Measurements from ENCODE around the gene CCDC159. TPM values are rescaled to one million over a fixed set of nuclear protein-coding genes. Genes with fewer than 3 reads are reported as not detected.
"Not testable (repeated sequence)": the region's sequence is repeated elsewhere in the genome, so short reads cannot be mapped to it uniquely, and the experiment has no call there.

CCDC159 gene
- total and polyA plus RNA-seq, 9 donors, result 21.0 to 41.9 (median 30.7) TPM

DNA sequence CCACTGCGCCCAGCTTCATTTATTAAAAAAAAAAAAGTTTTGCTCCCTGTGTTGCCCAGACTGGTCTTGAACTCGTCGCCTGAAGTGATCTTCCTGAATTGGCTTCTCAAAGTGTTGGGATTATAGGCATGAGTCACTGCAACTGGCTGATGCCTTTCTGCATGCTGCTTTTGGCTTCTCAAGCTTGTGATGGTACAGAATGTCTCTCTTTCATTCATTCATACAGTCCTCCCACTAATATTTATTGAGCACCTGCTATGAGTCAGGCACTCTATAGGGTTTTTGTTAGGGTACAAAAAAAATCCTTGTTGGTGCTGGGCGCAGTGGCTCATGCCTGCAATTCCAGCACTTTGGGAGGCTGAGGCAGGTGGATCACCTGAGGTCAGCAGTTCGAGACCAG is 41.4 kb upstream of the CCDC159 start:
- Histone ChIP-seq H3K27ac (no peak overlapping the region), H3K4me3 (no peak overlapping the region), H3K4me1 (ENCODE audit: insufficient read depth) (no peaks in the 10 kb centered on the region), H3K27me3 (no peaks in the 10 kb centered on the region), H3K9me3 (no peaks in the 10 kb centered on the region), H3K36me3 (no peaks in the 10 kb centered on the region)
- WGBS, 3 donors, result 86 to 88% (median 86%) methylated on average over 5 of the region's 5 CpGs
- DNase-seq, result no peak
- intact Hi-C loops (cut with DNase I), result no loop called here
- TF ChIP-seq POLR2A (IDR thresholded peaks at IDR 0.05) (no peak), EP300 (IDR thresholded peaks at IDR 0.05) (no peak)
- TF ChIP-seq, protein P1, sequence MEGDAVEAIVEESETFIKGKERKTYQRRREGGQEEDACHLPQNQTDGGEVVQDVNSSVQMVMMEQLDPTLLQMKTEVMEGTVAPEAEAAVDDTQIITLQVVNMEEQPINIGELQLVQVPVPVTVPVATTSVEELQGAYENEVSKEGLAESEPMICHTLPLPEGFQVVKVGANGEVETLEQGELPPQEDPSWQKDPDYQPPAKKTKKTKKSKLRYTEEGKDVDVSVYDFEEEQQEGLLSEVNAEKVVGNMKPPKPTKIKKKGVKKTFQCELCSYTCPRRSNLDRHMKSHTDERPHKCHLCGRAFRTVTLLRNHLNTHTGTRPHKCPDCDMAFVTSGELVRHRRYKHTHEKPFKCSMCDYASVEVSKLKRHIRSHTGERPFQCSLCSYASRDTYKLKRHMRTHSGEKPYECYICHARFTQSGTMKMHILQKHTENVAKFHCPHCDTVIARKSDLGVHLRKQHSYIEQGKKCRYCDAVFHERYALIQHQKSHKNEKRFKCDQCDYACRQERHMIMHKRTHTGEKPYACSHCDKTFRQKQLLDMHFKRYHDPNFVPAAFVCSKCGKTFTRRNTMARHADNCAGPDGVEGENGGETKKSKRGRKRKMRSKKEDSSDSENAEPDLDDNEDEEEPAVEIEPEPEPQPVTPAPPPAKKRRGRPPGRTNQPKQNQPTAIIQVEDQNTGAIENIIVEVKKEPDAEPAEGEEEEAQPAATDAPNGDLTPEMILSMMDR (IDR thresholded peaks at IDR 0.05), result no peak

- 64 to 83% (median 77%) methylated on average over 9 of the region's 9 CpGs for WGBS, 3 donors
- Histone ChIP-seq H3K4me1 (ENCODE audit: insufficient read depth) (no peaks in the 10 kb centered on the region), H3K27me3 (no peaks in the 10 kb centered on the region), H3K4me3 (no peak overlapping the region), H3K36me3 (no peaks in the 10 kb centered on the region), H3K9me3 (no peaks in the 10 kb centered on the region), H3K27ac (no peak overlapping the region)
- no peak for DNase-seq
- intact Hi-C loops (cut with DNase I), result no loop called here
- TF ChIP-seq, protein P1 (IDR thresholded peaks at IDR 0.05), result no peak
Observed at GRCh38 chr19:11306337-11306736, 40.0 kb upstream of the CCDC159 start.

DNA sequence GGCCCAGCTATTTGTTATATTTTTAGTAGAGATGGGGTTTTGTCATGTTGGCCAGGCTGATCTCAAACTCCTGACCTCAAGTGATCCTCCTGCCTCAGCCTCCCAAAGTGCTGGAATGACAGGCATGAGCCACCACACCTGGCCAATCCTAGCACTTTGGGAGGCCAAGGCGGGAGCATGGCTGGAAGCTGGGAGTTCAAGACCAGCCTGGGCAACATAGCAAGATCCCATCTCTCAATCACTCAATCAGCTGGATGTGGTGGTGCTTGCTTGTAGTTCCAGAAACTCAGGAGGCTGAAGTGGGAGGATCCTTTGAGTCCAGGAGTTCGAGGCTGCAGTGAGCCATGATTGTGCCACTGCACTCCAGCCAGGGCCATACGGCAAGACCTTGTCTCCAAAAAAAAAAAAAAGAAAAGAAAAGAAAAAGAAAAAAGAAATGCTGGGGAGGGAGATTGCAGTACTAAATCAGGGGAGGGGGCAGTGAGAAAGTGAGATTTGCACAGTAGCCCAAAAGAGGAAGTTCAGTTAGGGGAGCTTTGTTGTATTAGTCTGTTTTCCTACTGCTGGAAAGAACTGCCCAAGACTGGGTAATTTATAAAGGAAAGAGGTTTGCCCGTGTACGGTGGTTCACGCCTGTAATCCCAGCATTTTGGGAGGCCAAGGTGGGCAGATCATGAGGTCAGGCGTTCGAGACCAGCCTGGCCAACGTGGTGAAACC is 25.9 kb upstream of the CCDC159 start:
- intact Hi-C loops (cut with DNase I); H3K27me3 ChIP-seq; H3K27ac ChIP-seq; H3K36me3 ChIP-seq; DNase-seq; H3K4me3 ChIP-seq; H3K9me3 ChIP-seq; H3K4me1 ChIP-seq (ENCODE audit: insufficient read depth): not testable (repeated sequence)
- 82 to 85% (median 83%) methylated on average over 9 of the region's 9 CpGs for WGBS, 3 donors

DNA sequence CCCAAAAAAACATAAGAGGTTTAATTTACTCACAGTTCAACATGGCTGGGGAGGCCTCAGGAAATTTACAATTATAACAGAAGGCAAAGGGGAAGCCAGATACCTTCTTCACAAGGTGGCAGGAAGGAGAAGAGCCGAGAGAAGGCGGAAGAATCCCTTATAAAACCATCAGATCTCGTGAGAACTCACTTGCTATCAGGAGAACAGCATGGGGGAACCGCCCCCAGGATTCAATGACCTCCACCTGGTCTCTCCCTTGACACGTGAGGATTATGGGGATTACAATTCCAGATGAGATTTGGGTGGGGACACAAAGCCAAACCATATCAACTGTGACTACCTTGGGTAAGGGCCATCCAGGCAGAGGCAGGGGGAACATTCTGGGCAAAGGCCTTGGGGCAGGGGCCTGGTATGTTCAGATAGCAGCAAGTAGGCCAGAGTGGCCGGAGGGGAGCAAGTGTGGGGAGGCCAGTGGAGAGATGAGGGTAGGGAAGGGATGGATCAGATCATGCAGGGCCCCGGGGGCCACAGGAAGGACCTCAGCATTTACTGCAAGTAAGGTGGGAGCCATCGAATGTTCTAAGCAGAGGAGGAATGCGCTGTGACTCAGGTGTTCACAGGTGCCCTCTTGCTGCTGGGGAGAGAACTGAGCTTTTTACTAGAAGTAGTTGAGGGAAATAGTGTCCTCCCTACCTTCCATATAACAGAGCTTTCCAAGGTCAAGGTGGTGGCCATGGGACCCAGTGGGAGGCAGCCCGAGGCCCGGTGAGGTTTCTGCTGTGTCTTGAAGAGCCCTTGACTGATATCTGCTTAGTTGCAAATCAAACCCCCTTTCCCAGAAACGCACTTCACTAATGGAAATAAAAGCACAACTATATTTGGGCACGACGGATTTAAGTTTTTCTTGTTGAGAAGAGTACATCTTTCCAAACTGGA is 24.9 kb upstream of the CCDC159 start:
- Histone ChIP-seq H3K27ac (no peak overlapping the region), H3K4me3 (no peak overlapping the region), H3K9me3 (no peaks in the 10 kb centered on the region), H3K4me1 (ENCODE audit: insufficient read depth) (peaks cover 10% of the 10 kb centered on the region), H3K27me3 (no peaks in the 10 kb centered on the region), H3K36me3 (no peaks in the 10 kb centered on the region)
- no peak for TF ChIP-seq POLR2A (IDR thresholded peaks at IDR 0.05)
- TF ChIP-seq, protein P1 (IDR thresholded peaks at IDR 0.05), result no peak
- no peak for TF ChIP-seq EP300 (IDR thresholded peaks at IDR 0.05)
- intact Hi-C loops (cut with DNase I), result no loop called here
- 73 to 79% (median 75%) methylated on average over 14 of the region's 14 CpGs for WGBS, 3 donors
- DNase-seq, result no peak
